GM19452 (cell line): ENCODE data around the gene RFLNA.
"Not testable (repeated sequence)": the region's sequence is repeated elsewhere in the genome, so short reads cannot be mapped to it uniquely, and the experiment has no call there.

ENCODE experiments used
- ATAC-seq: cut with Tn5 transposase; IDR thresholded peaks from one replicate; pipeline ENCODE4 v1.9.1; 2021; ENCODE audit not compliant: unreplicated experiment

Gene RFLNA

DNA sequence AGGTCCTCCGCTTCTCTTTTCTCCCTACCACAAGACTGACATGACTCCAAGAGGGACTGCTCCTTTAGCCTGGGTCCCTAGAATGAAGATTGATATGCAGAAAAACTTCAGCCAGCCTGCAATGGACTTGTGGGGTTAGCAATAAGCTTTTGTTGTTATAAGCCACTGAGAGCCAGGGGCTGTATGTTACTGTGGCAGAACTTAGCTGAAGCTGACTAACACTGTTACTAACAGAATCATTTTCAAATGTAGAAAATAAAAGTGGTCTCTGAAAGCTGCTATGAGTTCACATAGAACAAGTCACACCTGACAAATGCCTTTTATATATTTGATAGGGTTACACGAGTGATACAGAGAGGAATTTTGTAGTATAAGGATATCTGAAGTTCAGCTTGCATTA lies 13.6 kb upstream of the RFLNA start:
- ATAC-seq = no peak

DNA sequence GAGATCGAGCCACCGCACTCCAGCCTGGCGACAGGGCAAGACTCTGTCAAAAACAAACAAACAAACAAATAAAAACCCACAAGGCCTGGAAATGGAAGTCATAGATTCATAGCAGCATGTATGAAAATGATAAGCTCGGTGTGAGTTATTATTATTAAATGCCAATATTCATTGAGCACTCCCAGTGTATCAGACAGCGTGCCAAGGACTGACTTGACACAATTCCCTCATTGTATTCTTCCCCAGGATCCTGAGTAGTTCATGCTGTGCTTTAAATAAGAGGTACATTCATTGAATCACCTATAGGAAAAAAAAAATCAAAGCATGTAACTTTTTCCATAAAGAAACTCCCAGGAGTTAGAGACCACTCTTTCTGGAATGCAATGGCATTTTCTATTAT lies 12.6 kb upstream of the RFLNA start:
- ATAC-seq = no peak

DNA sequence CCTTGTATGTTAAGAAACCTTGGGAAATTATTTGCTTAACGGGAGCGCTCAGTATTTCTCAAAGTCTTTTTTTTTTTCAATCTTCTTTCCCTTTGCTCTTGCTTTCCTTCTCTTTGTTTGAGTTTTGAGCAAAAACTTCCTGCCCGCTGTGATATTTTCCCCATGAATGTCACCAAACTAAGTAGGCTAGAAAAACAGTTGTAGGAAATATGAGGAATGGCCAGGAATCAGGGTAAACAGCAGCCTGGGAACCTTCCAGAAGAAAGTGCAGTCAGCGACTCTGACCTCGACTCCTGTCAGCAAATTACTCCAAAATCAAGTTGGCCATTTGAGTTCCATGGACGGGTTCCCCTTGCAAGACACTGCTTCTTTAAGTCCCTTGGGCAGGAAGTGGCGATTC lies 11.6 kb upstream of the RFLNA start:
- no peak for ATAC-seq

DNA sequence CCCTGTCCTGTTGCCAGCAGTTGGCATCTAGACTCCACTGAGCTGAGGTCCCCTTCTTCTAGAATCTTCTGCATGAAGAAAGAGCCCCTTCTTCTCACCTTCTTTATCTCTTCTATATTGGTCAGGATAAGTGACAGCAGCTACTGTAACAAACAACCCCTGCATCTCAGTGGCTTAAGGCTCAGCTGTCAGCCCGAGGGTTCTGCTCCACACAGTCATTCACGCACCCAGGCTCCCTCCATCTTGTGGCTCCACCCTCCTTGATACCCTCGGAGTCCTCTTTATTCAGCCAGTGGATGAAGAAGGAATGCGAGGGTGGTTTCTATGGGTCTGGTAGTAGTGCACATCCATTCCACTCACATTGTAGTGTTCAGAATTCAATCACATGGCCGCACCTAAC lies 10.5 kb upstream of the RFLNA start:
- ATAC-seq = no peak

DNA sequence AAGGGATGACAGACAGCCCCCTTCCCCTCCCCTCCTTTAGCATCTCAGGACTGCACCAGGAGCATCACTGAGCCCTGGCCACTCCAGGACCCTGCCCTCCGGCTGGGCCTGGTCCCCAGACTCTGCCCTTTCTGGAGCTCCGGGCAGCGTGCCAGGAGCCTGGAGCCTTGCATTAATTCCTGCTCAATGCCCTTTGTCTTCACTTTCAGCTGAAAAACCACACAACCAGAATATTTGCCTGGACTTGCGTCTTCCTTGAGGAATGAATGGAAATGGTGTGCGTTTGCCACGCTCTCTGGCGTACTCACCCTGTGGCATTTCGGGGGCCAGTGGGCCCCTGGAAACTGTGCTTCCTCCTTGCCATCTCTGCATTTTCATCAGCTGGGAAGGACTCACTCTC lies 8.5 kb upstream of the RFLNA start:
- ATAC-seq = no peak

DNA sequence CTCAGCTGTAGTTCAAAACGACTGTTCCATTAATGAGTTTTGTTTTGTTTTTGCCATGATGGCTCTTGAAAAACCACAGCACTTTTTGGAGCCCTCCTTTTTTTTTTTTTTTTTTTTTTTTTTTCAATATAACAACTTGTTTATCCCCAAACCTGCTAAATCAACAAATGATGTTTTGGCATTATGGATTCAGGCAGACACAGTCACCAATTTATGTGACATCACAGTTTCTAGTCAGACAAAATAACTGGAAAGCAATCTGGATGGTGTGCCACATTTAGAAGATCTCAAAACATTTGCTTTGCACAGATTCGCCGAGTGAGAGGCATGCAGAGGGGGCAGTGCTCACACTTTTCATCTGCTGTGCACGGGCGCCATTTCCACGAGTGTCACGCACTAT lies 7.9 kb upstream of the RFLNA start:
- ATAC-seq = no peak

DNA sequence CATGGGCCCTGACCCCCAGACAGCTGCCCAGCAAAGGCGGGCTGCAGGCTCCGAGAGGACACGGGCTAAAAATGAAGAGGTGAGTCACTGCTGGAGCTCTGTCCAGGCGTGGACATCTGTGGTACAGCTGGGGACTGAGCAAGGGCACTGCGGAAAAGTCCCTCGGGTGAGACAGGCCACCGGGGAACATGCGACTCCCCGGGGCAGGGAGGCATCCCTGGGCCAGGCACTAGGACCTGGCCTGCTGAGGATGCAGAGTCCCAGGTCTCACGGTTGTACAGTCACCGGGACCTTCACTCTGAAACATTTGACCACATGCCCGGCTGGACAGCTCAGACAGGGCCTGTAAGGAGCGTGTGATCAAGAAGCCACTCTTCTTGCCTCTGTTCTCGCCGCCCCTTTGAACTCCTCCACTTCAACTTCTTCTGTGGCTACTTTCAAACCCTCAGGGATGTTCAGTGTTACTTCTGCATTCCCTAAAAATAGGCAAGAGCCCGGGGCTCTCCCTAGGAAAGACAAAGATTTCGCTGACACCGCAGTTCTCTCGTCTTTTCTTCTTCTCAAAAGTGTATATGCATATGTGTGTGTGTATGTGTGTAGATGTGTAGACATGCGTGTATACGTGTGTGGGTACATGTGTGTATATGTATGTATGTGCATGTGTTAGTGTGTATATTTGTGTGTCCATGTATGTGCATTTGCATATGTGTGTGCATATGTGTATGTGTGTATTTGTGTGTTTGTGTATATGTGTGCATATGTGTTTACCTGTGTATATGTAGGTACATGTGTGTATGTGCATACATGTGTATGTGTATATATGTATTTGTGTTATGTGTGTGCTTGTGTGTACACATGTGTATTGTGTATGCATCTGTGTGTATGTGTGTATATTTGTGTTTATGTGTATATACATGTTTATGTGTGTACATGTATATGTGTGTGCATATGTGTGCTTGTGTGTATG lies 5.0 kb upstream of the RFLNA start:
- ATAC-seq = no peak

DNA sequence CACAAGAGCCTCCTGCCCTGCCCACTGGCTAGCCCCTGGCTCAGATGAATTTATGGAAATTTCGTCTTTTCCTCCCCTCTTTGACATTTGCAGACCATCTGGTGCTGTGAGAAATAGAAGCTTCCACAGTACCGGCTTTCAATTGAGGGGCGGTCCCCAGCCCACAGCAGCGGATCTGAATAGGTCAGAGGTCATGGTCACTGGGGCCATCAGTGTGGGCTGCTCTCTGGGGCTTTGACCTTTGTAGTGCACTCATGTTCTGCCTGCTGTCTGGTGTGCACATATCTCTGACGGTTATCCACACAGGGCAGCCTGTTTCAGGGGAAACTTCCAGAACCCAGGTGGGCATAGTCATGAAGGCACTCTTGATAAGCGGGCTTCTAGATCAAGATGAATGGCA lies 2.5 kb upstream of the RFLNA start:
- no peak for ATAC-seq

DNA sequence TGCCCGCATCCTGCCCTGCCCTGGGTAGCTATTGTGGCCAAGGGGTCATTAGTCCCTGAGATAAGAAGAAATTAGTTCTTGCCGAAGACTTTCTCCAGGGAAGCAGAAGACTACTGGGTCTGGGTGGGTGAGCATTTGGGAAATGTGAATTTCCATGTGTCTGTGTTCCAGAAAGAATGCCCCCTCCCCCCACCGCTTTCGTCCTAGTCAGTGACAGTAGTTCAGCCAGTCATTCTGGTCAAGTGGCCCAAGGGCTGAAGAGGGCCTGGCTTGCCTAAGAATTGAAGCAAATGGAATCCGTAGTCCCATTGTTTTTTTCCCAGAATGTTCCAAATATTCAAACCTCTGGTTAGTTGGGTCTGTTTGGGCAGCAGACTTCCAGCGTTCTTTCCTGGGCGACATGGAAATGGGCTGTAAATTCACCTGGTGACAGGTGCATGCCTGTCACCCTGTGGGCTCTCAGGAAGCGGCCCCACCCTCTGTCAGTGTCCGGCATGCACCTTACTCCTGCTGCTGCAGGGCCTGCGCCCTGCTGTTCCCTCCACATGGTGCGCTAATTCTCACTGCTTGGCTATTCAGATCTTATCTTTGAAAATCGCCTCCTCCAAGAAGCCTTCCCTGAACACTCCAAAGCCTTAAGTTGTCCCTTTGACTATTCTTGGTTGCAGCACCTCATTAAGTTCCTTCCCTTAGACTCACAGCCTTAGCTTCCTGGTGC lies 1.4 kb upstream of the RFLNA start:
- no peak for ATAC-seq

DNA sequence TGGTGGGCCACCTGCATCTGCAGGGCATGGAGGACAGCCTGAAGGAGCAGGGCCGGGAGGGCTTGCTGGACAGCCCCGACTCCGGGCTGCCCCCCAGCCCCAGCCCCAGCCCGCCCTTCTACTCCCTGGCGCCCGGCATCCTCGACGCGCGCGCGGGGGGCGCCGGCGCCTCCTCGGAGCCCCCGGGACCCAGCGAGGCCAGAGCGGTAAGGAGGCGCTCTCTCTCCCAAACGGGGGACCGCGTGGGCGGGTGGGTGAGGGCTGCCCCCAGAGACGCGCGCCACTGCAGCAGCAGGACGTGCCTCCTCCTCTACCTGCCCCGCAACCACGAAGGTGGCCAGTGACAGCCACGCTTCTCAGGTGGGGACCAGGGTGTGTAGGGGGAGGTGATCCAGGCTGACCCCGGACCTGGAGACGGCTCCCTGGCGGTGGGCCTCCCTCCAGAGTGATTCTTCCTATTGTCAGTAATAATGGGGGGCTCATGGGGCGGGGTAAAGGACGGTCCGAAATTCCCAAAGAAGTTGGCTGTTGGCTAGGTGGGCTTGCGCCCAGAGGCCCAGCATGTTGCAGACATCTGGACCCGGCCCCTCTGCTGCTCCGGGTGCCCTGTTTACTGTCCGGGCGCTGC lies 652 bp downstream of the RFLNA start:
- no peak for ATAC-seq

DNA sequence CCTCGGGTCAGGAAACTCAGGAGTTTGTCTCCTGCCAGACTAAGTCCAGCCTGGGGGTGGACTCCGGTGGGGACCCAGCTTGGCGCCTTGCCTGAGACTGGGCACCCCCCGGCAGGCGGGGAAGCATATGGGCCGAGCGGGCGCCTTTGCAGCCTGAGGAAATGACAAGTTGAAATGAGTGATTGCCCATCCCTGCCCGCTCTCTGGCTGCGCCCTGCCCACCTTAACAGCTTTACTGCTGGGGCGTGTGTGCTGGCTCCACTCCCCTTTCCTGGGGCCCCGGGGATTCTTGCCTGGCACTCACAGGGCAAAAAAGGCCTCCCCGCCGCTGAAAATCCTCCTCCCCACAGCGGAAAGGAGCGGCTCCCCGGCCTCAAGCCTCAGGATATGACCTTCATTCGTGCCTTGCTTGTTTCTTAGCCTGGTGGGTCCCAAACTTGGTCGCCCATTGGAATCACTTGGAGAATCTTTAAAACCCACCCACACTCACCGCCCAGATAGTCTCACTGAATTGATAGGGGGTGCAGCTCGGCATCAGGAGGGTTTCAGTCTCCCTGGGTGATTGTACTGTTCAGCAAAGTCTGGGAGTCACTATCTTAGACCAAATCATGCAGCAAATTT lies 1.5 kb downstream of the RFLNA start:
- ATAC-seq = no peak

DNA sequence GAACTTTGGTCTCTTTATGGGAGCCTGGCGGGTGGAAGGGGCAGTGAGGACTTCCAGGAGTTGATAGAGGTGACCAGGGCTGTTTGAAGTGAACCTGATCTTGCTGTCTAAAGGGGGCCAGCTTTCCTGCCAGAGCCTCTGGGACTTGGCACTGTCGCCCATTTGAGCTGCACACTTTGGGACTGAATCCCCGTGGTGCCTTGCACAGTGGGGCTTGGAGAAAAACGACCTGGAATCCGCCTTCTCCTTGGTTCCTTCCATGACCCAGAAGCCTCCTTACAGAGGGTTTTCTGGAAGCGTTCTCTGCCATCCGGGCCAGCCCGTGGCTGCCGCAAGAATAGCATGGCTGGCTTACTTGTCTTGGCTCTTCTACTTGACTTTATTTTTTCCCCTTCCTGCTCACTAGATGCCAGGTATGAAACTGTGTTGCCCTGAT lies 2.0 kb downstream of the RFLNA start:
- no peak for ATAC-seq

DNA sequence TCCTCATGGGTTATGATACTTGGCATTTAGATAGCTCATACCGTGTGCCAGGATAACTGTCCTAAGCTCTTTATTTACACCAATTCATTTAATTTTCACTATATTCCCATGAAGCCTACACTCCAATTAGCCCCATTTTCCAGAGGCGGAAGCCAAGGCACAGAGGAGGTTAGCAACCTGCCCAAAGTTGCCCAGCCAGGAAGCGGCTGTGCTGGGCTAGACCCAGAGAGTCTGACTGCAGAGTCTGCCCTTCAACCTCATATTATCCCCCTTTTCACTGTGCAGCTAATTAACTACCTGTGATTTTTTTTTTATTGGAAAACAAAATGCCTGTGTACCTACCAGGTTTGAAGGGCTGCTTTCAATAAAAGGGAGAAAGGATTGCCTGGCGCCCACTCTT lies 2.5 kb downstream of the RFLNA start:
- ATAC-seq = no peak

DNA sequence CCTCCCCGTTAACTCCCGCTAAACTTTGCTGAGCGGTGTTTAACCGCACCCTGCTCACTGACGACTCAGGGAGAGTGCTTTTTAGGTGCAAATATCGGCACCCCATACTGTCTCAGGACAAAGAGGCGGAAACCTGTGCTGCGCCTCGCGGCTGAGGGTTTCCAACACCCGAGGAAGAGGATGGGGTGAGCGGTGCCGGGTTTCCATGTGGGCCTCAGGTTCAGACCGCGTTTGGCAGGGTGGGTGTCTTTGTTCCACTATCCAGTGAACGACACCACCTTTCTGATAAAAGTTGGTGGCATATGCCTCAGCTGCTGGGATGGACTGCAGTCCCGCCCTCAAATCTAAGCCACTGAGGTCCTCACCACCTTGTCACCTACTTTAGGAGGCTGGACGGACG lies 3.0 kb downstream of the RFLNA start:
- ATAC-seq = no peak

DNA sequence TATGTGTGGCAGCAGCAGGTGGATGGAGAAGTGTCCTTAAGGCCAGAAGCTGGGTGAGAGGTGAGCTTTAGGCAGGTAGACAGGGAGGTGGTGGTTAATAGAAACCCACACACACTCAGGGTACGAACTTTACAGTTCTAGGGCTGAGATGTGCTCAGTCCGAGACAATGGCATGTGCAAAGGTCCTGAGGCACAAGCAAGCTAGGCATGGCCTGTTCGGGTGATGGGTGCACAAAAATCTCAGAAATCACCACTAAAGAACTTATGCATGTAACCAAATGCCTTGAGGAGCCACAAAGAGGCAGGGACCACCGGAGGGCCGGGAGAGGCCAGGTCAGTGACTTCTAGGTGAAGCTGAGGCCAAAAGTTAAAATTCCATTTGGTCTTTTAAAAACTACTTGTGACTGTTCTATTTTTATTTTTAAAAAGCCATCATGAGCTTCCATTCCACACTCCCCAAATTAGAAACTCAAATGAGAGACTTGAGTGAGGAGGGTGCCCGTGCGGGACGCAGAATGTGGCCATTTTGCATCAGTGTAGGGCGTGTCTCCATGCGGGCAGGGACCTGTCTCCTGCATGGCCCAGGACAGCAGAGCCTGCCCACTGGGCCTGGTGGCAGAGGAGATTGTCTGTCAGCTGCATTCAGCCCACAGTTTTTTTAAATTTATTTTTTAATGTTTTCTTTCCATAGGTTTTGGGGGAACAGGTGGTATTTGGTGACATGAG lies 4.0 kb downstream of the RFLNA start:
- ATAC-seq = no peak

DNA sequence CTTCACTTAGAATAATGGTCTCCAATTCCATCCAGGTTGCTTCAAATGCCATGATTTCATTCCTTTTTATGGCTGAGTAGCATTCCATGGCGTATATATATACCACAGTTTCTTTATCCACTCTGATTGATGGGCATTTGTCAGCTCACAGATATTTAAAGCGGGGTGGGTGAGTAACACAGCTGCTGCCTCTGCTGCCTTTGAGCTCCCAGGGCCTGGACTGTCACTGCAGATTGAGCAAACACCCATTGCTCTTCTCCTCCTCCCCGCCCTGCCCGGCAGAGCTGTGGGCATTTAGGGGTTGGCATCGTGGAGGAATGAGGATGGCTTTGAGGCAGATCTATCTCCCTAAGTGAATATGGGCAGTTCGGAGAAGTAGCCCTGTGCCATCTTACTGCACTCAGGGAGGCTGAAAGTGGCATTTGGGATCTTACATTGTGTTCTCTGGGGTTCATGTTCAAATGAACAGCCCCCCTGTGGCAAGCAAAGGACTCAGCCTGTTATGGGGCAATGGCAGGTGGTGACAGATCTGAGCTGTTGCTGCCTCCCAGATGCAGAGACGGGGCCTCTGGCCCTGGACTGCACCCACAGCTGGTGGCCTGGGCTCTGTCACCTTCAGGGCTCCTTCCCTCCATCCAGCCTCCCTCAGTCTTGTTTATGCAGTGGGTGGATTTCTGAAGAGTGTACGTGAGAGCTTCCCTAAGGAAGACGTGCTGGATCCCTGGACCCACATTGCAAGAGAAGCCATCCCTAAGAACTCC lies 4.9 kb downstream of the RFLNA start:
- no peak for ATAC-seq

DNA sequence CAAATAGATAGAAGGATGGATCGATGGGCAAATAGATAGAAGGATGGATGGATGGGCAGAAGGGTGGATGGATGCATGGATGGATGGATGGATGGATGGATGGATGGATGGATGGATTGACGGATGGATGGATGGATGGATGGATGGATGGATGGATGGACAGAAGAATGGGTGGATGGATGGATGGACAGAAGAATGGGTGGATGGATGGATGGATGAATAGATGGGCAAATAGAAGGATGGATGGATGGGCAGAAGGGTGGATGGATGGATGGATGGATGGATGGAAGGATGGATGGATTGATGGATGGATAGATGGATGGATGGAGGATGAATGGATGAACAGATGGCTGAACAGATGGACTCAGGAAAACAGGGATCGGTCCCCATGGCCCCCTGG lies 5.8 kb downstream of the RFLNA start:
- ATAC-seq = not testable (repeated sequence)

DNA sequence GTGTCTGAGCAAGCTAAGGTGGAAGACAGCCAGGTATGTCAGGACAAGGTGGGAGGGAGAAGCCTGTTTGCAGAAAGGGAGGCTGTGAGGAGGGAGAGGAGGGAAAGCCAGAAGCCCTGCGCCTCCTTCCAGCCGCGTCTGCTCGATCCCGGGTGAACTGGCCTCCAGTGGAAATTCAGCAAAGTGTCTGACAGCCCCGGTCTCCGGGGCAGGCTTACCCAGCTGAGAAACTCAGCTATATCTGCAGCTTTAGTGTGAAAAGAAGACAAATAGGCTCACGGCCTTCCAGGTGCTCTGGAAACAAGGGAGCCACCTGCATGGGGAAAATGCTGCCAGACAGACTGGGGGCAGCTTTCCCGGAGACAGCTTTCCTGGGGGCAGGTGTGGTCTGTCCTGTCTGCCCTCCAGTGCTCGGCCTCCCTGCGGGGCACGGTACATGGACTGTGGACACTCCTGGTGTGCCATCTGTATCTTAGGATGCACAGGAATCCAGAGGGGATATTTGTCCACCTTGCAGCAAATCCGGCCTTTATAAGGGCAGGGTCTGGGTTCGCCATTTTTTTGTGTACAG lies 6.3 kb downstream of the RFLNA start:
- no peak for ATAC-seq

DNA sequence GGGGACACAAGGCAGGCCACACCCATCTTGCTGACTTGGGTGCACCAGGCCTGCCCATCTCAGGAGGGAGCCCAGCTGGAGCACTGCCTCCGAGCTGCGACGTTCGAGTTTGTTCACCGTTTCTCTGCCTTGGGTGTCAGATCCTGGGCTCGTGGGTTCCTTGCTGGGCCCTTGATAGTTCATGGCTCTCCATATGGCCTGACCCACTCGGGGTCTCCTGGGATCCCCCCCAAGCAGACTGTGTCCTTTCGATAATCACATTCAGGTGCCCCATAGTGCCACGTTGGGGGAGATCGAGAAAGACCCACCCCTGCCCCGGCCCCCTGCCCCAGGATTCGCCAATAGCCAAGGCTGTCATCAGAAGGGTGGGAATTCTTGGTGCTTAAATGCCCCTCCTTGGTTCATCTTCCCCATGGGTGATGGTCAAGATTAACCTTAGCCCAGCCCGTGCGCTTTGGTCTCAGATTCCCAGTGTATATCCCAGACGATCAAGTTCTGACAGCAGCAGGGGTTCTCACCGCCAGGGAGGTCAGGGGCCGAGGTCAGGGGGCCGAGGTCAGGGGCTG lies 7.4 kb downstream of the RFLNA start:
- ATAC-seq = no peak
